Stimulated activated CD8-positive, alpha-beta memory T cell treated with anti-CD3 and anti-CD28 coated beads, Interleukin-2, amount 100 ng/mL, for 1 hour (primary cell): Measurements from ENCODE around the gene CCDC188.

ENCODE experiments used
- DNase-seq, 2 donors: peaks; one replicate each; pipeline ENCODE4 v3.0.0-alpha.2; 2020; ENCODE audit warnings: low read depth in 2 of 2

CCDC188 gene

GRCh38 chr22:20150381-20151275, at the start of gene CCDC188:
TSS of gene CCDC188 (minus strand) at chr22:20151055. CDS start at chr22:20150986, 69 bp downstream.
- DNase-seq: no peak

- DNase-seq: no peak
Measured at GRCh38 chr22:20199906-20200305, 49.1 kb upstream of the CCDC188 start.

- no peak for DNase-seq
Measured at GRCh38 chr22:20199413-20199842, 48.6 kb upstream of the CCDC188 start.

GRCh38 chr22:20198557-20199319, 47.9 kb upstream of the CCDC188 start:
- DNase-seq: no peak

- no peak for DNase-seq
Measured at GRCh38 chr22:20197407-20198030, 46.7 kb upstream of the CCDC188 start.

GRCh38 chr22:20196094-20196842, 45.4 kb upstream of the CCDC188 start:
- no peak for DNase-seq

GRCh38 chr22:20194681-20195593, 44.1 kb upstream of the CCDC188 start:
- no peak for DNase-seq

GRCh38 chr22:20193761-20194494, 43.1 kb upstream of the CCDC188 start:
- DNase-seq: no peak

- no peak for DNase-seq
Measured at GRCh38 chr22:20192972-20193760, 42.3 kb upstream of the CCDC188 start.

- no peak for DNase-seq
Measured at GRCh38 chr22:20192293-20192971, 41.6 kb upstream of the CCDC188 start.

GRCh38 chr22:20191803-20192202, 40.9 kb upstream of the CCDC188 start:
- no peak for DNase-seq

GRCh38 chr22:20191000-20191515, 40.2 kb upstream of the CCDC188 start:
- DNase-seq: no peak

GRCh38 chr22:20188567-20188877, 37.7 kb upstream of the CCDC188 start:
- no peak for DNase-seq

GRCh38 chr22:20187777-20188566, 37.1 kb upstream of the CCDC188 start:
- DNase-seq: no peak

- no peak for DNase-seq
Measured at GRCh38 chr22:20186871-20187546, 36.2 kb upstream of the CCDC188 start.

- DNase-seq: no peak
Measured at GRCh38 chr22:20186183-20186870, 35.5 kb upstream of the CCDC188 start.
